IMR-90 (cell line): ENCODE data around the gene TNS3. TPM values are rescaled to one million over a fixed set of nuclear protein-coding genes. Genes with fewer than 3 reads are reported as not detected.

ENCODE experiments used
- ATAC-seq: fragments of 200-7000 bp; cut with Tn5 transposase; 2 replicates; pipeline ENCODE4 v1.9.1; 2020; ENCODE audit warnings: low read depth, mild to moderate bottlenecking, moderate library complexity
- BruUV-seq: library from RNA; stranded (reverse); fragments of 400-500 nt; replicated peaks from 2 replicates; lab custom pipeline; 2021; lab: Mats Ljungman, UMichigan
- CTCF ChIA-PET: fragments of 300-600 bp; formaldehyde crosslinking; extraction: SDS; loops from one replicate; lab custom pipeline; 2021; ENCODE audit warnings: antibody characterized with exemption; lab: Yijun Ruan, JAX
- POLR2A ChIA-PET: fragments of 300-600 bp; sonication (Branson Sonifier 250); formaldehyde crosslinking; loops from one replicate; lab custom pipeline; 2022; ENCODE audit warnings: antibody characterized with exemption; ENCODE audit not compliant: unreplicated experiment; lab: Charles Lee
- DNase-seq: peaks from one replicate; pipeline ENCODE4 v3.0.0; 2013
- H2AFZ ChIP-seq: replicated peaks from 2 replicates; pipeline ENCODE3; 2013; ENCODE audit warnings: low read length, mild to moderate bottlenecking; ENCODE audit not compliant: poor library complexity
- H2AK5ac ChIP-seq: 2 replicates; pipeline ENCODE4 v1.6.1; 2013; ENCODE audit warnings: low read depth, low read length, inconsistent platforms
- H2AK9ac ChIP-seq: replicated peaks from 2 replicates; pipeline ENCODE3; 2013; ENCODE audit warnings: mild to moderate bottlenecking, low read depth, low read length, moderate library complexity; ENCODE audit not compliant: poor library complexity
- H2BK120ac ChIP-seq: 2 replicates; pipeline ENCODE4 v1.6.1; 2013; ENCODE audit warnings: low read depth, low read length, inconsistent platforms
- H2BK15ac ChIP-seq: 3 replicates; pipeline ENCODE4 v1.6.1; 2013; ENCODE audit warnings: low read depth, low read length, inconsistent platforms
- H2BK20ac ChIP-seq: 2 replicates; pipeline ENCODE4 v1.6.1; 2013; ENCODE audit warnings: low read depth, mild to moderate bottlenecking, inconsistent platforms, low read length, moderate library complexity
- H2BK5ac ChIP-seq: 2 replicates; pipeline ENCODE4 v1.6.1; 2013; ENCODE audit warnings: mild to moderate bottlenecking, low read depth, low read length, inconsistent platforms; ENCODE audit not compliant: poor library complexity, severe bottlenecking
- H3K14ac ChIP-seq: replicated peaks from 2 replicates; pipeline ENCODE4 v1.6.1; 2013; ENCODE audit warnings: low read depth, low read length, inconsistent platforms
- H3K18ac ChIP-seq: 2 replicates; pipeline ENCODE4 v1.6.1; 2013; ENCODE audit warnings: low read depth, low read length, control low read depth
- H3K23ac ChIP-seq: 2 replicates; pipeline ENCODE4 v1.6.1; 2013; ENCODE audit warnings: low read depth, low read length, inconsistent platforms
- H3K27ac ChIP-seq: 2 replicates; pipeline ENCODE4 v1.5.1; 2013; ENCODE audit warnings: mild to moderate bottlenecking, control low read depth, low read length; ENCODE audit not compliant: insufficient read depth
- H3K27me3 ChIP-seq: 2 replicates; pipeline ENCODE4 v1.6.1; 2013; ENCODE audit warnings: low read length; ENCODE audit not compliant: control insufficient read depth, insufficient read depth
- H3K36me3 ChIP-seq: 2 replicates; pipeline ENCODE4 v1.6.1; 2013; ENCODE audit warnings: low read length, mixed read lengths; ENCODE audit not compliant: control insufficient read depth, insufficient read depth
- H3K4ac ChIP-seq: 2 replicates; pipeline ENCODE4 v1.6.1; 2013; ENCODE audit warnings: low read depth, low read length, inconsistent platforms
- H3K4me1 ChIP-seq: 2 replicates; pipeline ENCODE4 v1.6.1; 2013; ENCODE audit warnings: low read length, mixed read lengths; ENCODE audit not compliant: control insufficient read depth, insufficient read depth
- H3K4me2 ChIP-seq: 2 replicates; pipeline ENCODE4 v1.6.1; 2013; ENCODE audit warnings: low read depth, mild to moderate bottlenecking, control low read depth, low read length, moderate library complexity
- H3K4me3 ChIP-seq: 2 replicates; pipeline ENCODE4 v1.5.1; 2013; ENCODE audit warnings: low read depth, mild to moderate bottlenecking, control low read depth, low read length, moderate library complexity; ENCODE audit not compliant: insufficient read depth
- H3K56ac ChIP-seq: 2 replicates; pipeline ENCODE4 v1.6.1; 2013; ENCODE audit warnings: low read length, inconsistent platforms; ENCODE audit not compliant: insufficient read depth; ENCODE audit errors: extremely low read depth
- H3K79me1 ChIP-seq, 2 experiments: 2 replicates each; pipeline ENCODE4 v1.6.1; 2013; ENCODE audit warnings: low read length in 2 of 2, inconsistent platforms in 1 of 2, low read depth in 1 of 2
- H3K9ac ChIP-seq: 2 replicates; pipeline ENCODE4 v1.6.1; 2013; ENCODE audit warnings: low read depth, low read length, control low read depth
- H3K9me1 ChIP-seq: 2 replicates; pipeline ENCODE4 v1.6.1; 2013; ENCODE audit warnings: low read length, inconsistent platforms; ENCODE audit not compliant: insufficient read depth
- H3K9me3 ChIP-seq: 2 replicates; pipeline ENCODE4 v1.6.1; 2013; ENCODE audit warnings: low read length; ENCODE audit not compliant: control insufficient read depth, insufficient read depth
- H4K20me1 ChIP-seq: 2 replicates; pipeline ENCODE4 v1.6.1; 2013; ENCODE audit warnings: low read length, inconsistent platforms; ENCODE audit not compliant: insufficient read depth
- H4K5ac ChIP-seq: 2 replicates; pipeline ENCODE4 v1.6.1; 2013; ENCODE audit warnings: mild to moderate bottlenecking, low read depth, low read length, control low read depth
- H4K8ac ChIP-seq, 2 experiments: 2 replicates each; pipeline ENCODE4 v1.6.1; 2013; ENCODE audit warnings: low read depth in 2 of 2, low read length in 2 of 2, control low read depth in 1 of 2, inconsistent platforms in 1 of 2
- H4K91ac ChIP-seq: 2 replicates; pipeline ENCODE4 v1.6.1; 2013; ENCODE audit warnings: low read depth, low read length, inconsistent platforms; ENCODE audit not compliant: insufficient read depth
- CHD1 ChIP-seq: IDR thresholded peaks from 2 replicates; pipeline ENCODE4 v1.6.1; 2012; ENCODE audit warnings: low read depth, low read length, improper control_type of control experiment
- FOS ChIP-seq: fragments of 150-350 bp; IDR thresholded peaks from 2 replicates; pipeline ENCODE4 v1.6.1; 2016; ENCODE audit warnings: low read depth, low read length
- MAFK ChIP-seq: IDR thresholded peaks from 2 replicates; pipeline ENCODE4 v1.6.1; 2012; ENCODE audit warnings: low read depth, low read length, improper control_type of control experiment
- USF2 ChIP-seq: fragments of 150-350 bp; IDR thresholded peaks from 2 replicates; pipeline ENCODE4 v1.6.1; 2017; ENCODE audit warnings: mild to moderate bottlenecking, antibody characterized with exemption, low read length, low read depth
- WGBS, 2 experiments: methylation state at CpG; one replicate each; pipeline versions ENCODE4 v1.1.5 to v1.1.7; 2013; ENCODE audit warnings: missing lambda C conversion rate in 2 of 2; ENCODE audit not compliant: insufficient read length in 1 of 2; ENCODE audit errors: extremely low coverage in 2 of 2; 5-methylcytosine and 5-hydroxymethylcytosine counted together
- dilution Hi-C: fragments of 300-500 bp; cut with HindIII; formaldehyde crosslinking; loops from one replicate; pipeline ENCODE4 v1.14.3; 2018; ENCODE audit warnings: low sequenced_read_pairs; ENCODE audit not compliant: unreplicated experiment
- in situ Hi-C: fragments of 300-500 bp; cut with MboI; formaldehyde crosslinking; loops from 3 replicates; pipeline ENCODE4 v1.14.3; 2019; ENCODE audit warnings: low sequenced_read_pairs, inconsistent platforms, mixed read lengths
- intact Hi-C: fragments of 100-400 bp; cut with micrococcal nuclease; formaldehyde crosslinking; loops from 2 replicates; pipeline ENCODE4 v1.10.0; 2022
- polyA plus RNA-seq, 3 experiments: library from polyadenylated mRNA; depleted of rRNA; stranded (reverse); fragments of >200 nt; gene quantifications; 2 replicates each; pipeline ENCODE4 v1.2.3, GENCODE V29; 2012; ENCODE audit warnings: low replicate concordance in 1 of 3
- total RNA-seq: library from RNA; depleted of rRNA; stranded (reverse); fragments of >200 nt; gene quantifications from 2 replicates; pipeline ENCODE4 v1.2.3, GENCODE V29; 2012
- TF ChIP-seq, protein P1 (sequence below): fragments of 150-350 bp; IDR thresholded peaks from 2 replicates; pipeline ENCODE4 v1.6.1; 2016; ENCODE audit warnings: low read depth, mild to moderate bottlenecking, low read length, moderate library complexity, borderline replicate concordance

TNS3 gene
- total and polyA plus RNA-seq, 2 of the 4 experiments (the other 2 are of a cell fraction): 64.3 to 79.2 TPM

DNA sequence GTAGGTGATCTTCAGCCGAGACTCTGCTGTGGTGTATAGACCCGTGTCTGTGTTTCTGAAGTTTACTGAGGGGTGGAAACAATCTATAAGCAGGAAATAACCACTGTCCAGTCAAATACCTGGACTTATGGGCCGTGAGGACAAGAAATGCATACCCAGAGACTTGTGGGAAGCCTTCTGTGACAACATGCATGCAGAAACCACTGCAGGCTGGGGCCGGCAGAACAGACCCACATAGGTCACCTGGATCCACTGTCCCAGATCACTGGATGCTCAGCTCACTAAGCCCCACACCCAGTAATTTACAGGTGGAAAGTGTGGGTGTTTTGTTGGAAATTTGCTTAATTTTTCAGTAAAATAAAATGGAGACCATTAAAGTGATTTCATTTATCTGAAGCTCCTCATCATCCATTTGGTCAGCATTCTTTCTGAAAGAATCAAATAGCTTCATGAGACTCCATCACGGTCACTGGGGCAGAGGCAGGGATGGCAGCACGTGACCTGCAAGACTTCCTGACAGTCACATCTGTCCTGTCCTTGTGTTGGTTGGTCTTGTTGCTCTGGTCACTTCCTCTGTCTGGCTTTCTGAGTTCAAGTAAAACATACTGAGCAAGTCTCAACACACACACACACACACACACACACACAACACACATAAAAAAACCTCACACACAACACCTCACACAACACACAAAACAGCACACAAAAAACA, 108.3 kb downstream of the TNS3 start:
- no peak overlapping the region for H3K4me2 ChIP-seq
- DNase-seq: peak; percentile 58
- H3K4me3 ChIP-seq: no peak overlapping the region
- no peaks in the 10 kb centered on the region for H3K27me3 ChIP-seq
- intact Hi-C loops: no loop called here
- ChIA-PET POLR2A (no interaction called here), CTCF (no interaction called here)
- no peak overlapping the region; the same call in 1 of the 2 replicates for H4K5ac ChIP-seq
- H3K9me3 ChIP-seq: no peaks in the 10 kb centered on the region
- H3K4me1 ChIP-seq: peaks cover 23% of the 10 kb centered on the region
- peaks cover 73% of the 10 kb centered on the region for H4K20me1 ChIP-seq
- TF ChIP-seq MAFK (no peak), FOS (no peak), USF2 (peak; percentile 65), CHD1 (no peak)
- TF ChIP-seq, protein P1, sequence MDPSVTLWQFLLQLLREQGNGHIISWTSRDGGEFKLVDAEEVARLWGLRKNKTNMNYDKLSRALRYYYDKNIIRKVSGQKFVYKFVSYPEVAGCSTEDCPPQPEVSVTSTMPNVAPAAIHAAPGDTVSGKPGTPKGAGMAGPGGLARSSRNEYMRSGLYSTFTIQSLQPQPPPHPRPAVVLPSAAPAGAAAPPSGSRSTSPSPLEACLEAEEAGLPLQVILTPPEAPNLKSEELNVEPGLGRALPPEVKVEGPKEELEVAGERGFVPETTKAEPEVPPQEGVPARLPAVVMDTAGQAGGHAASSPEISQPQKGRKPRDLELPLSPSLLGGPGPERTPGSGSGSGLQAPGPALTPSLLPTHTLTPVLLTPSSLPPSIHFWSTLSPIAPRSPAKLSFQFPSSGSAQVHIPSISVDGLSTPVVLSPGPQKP: no peak
- H3K36me3 ChIP-seq: peaks cover 15% of the 10 kb centered on the region
- H3K14ac ChIP-seq: peak overlapping the region; percentile 98; the same call in 1 of the 2 replicates
- H4K8ac ChIP-seq: peak overlapping the region; percentile 24 to 85; a peak in 3 of 4 replicates
- H3K27ac ChIP-seq: no peak overlapping the region
- H2AK5ac ChIP-seq: peak overlapping the region; percentile 100
- peak overlapping the region; percentile 92 for H2BK5ac ChIP-seq
- H3K9me1 ChIP-seq: peaks cover 44% of the 10 kb centered on the region
- no TSS peak for BruUV-seq
- dilution Hi-C loops: no loop called here
- H3K18ac ChIP-seq: peak overlapping the region; percentile 71; the same call in 1 of the 2 replicates
- ATAC-seq: no peak
- H3K9ac ChIP-seq: no peak overlapping the region
- peak overlapping the region; percentile 98; the same call in 1 of the 2 replicates for H3K4ac ChIP-seq
- H4K91ac ChIP-seq: peak overlapping the region; percentile 87
- peak overlapping the region; percentile 95 for H2BK120ac ChIP-seq
- peak overlapping the region; percentile 72; the same call in 2 of the 3 replicates for H2BK15ac ChIP-seq
- in situ Hi-C loops: no loop called here
- no CpG with 5 or more reads among the region's 6 CpGs for WGBS, 2 experiments
- H3K56ac ChIP-seq: no peak overlapping the region
- H3K23ac ChIP-seq: peak overlapping the region; percentile 93; the same call in 1 of the 2 replicates
- H2BK20ac ChIP-seq: peak overlapping the region; percentile 92; the same call in 1 of the 2 replicates
- H3K79me1 ChIP-seq: peaks cover 34 to 91% of the 10 kb centered on the region in 2 experiments
- H2AFZ ChIP-seq: no peak overlapping the region
- peak overlapping the region; percentile 52 for H2AK9ac ChIP-seq
